Brain microvascular endothelial cell (primary cell): ENCODE measurements around the gene HTT.

Source experiments
- DNase-seq: peaks from one replicate; pipeline ENCODE4 v3.0.0-alpha.2; 2020
- H3K27ac ChIP-seq: fragments of 250-450 bp; sonication (Bioruptor Pico); 2 replicates; pipeline ENCODE4 v1.5.1; 2020; ENCODE audit warnings: mild to moderate bottlenecking, moderate library complexity
- H3K27me3 ChIP-seq: fragments of 250-450 bp; sonication (Bioruptor Pico); replicated peaks from 2 replicates; pipeline ENCODE4 v1.5.1; 2020; ENCODE audit warnings: mild to moderate bottlenecking
- H3K36me3 ChIP-seq: fragments of 250-450 bp; sonication (Bioruptor Pico); replicated peaks from 2 replicates; pipeline ENCODE4 v1.5.1; 2020; ENCODE audit warnings: mild to moderate bottlenecking
- H3K4me3 ChIP-seq: 2 replicates; pipeline ENCODE4 v1.5.1; 2011; ENCODE audit warnings: low read depth, mild to moderate bottlenecking, control low read depth, low read length, moderate library complexity
- CTCF ChIP-seq: IDR thresholded peaks from 2 replicates; pipeline ENCODE4 v1.5.1; 2011; ENCODE audit warnings: low read depth, mild to moderate bottlenecking, moderate library complexity, low read length, control low read depth, inconsistent platforms; ENCODE audit errors: missing control alignments
- in situ Hi-C: cut with HindIII; loops from 2 replicates; pipeline ENCODE4 v1.10.0; 2017; ENCODE audit warnings: low sequenced_read_pairs, low pct_ligation_motif_present

The HTT gene

GRCh38 chr4:3262208-3263052 lies 187.9 kb downstream of the HTT start:
- no peaks in the 10 kb centered on the region for H3K36me3 ChIP-seq
- no peak overlapping the region for H3K27ac ChIP-seq
- in situ Hi-C loops = no loop called here
- H3K27me3 ChIP-seq = no peaks in the 10 kb centered on the region
- H3K4me3 ChIP-seq = no peak overlapping the region
- DNase-seq = no peak
- no peak for TF ChIP-seq CTCF

- Histone ChIP-seq H3K36me3 (no peaks in the 10 kb centered on the region), H3K4me3 (no peak overlapping the region), H3K27me3 (no peaks in the 10 kb centered on the region), H3K27ac (no peak overlapping the region)
- in situ Hi-C loops = no loop called here
- TF ChIP-seq CTCF = no peak
- no peak for DNase-seq
Measured at GRCh38 chr4:3263053-3263875, 188.8 kb downstream of the HTT start.

GRCh38 chr4:3263876-3264193 lies 189.4 kb downstream of the HTT start:
- Histone ChIP-seq H3K4me3 (no peak overlapping the region), H3K36me3 (no peaks in the 10 kb centered on the region), H3K27ac (no peak overlapping the region), H3K27me3 (no peaks in the 10 kb centered on the region)
- in situ Hi-C loops = no loop called here
- no peak for TF ChIP-seq CTCF
- no peak for DNase-seq

- Histone ChIP-seq H3K36me3 (no peaks in the 10 kb centered on the region), H3K27ac (no peak overlapping the region)
- in situ Hi-C loops = no loop called here
Measured at GRCh38 chr4:3266076-3266475, 191.6 kb downstream of the HTT start.

GRCh38 chr4:3267576-3268394 lies 193.3 kb downstream of the HTT start:
- H3K27me3 ChIP-seq = no peaks in the 10 kb centered on the region
- DNase-seq = no peak
- no peak overlapping the region for H3K4me3 ChIP-seq
- in situ Hi-C loops = no loop called here
- H3K36me3 ChIP-seq = no peaks in the 10 kb centered on the region
- no peak overlapping the region for H3K27ac ChIP-seq
- no peak for TF ChIP-seq CTCF

More at GRCh38 chr4:3266076-3266475, 191.6 kb downstream of the HTT start:
- TF ChIP-seq CTCF = no peak
- DNase-seq = no peak
- H3K4me3 ChIP-seq = no peak overlapping the region
- H3K27me3 ChIP-seq = no peaks in the 10 kb centered on the region
